Tibial artery (tissue), 4 donors: ENCODE data around the gene LRBA.
A peak's percentile ranks its signal among the peaks of the same experiment; 100 is the strongest.

ENCODE experiments used
- DNase-seq, 2 donors: peaks; one replicate each; pipeline ENCODE4 v3.0.0-alpha.2; 2019
- H3K27ac ChIP-seq, 2 donors: fragments of 200-600 bp; sonication (generic) in 1 of 2; 1 replicate in 1 of 2; 2 replicates in 1 of 2; pipeline ENCODE4 v1.5.1; 2018 to 2019; ENCODE audit warnings: mild to moderate bottlenecking in 1 of 2
- H3K27me3 ChIP-seq, 2 donors: fragments of 200-600 bp; sonication (generic) in 1 of 2; one replicate each; pipeline versions ENCODE4 v1.5.1 to v1.6.0; 2016 to 2019
- H3K36me3 ChIP-seq, 3 donors: fragments of 200-600 bp; sonication (generic) in 2 of 3; one replicate each; pipeline ENCODE4 v1.5.1; 2016 to 2019; ENCODE audit warnings: mild to moderate bottlenecking in 2 of 3
- H3K4me1 ChIP-seq, 4 donors: fragments of 200-600 bp; sonication (generic) in 2 of 4; 1 replicate in 3 of 4; 2 replicates in 1 of 4; pipeline ENCODE4 v1.5.1; 2016 to 2019
- H3K4me3 ChIP-seq, 2 donors: fragments of 200-600 bp; sonication (generic) in 1 of 2; 1 replicate in 1 of 2; 2 replicates in 1 of 2; pipeline ENCODE4 v1.5.1; 2018 to 2019; ENCODE audit warnings: mild to moderate bottlenecking in 2 of 2
- H3K9me3 ChIP-seq, 3 donors: fragments of 200-600 bp; sonication (generic) in 1 of 3; one replicate each; pipeline ENCODE4 v1.5.1; 2016 to 2019
- CTCF ChIP-seq, 2 experiments: fragments of 200-600 bp in 1 of 2; fragments of 450-650 bp in 1 of 2; IDR thresholded peaks; one replicate each; pipeline ENCODE4 v1.5.1; 2017 to 2019; ENCODE audit warnings: antibody characterized with exemption in 2 of 2, mild to moderate bottlenecking in 1 of 2, moderate library complexity in 1 of 2
- intact Hi-C: fragments of 100-400 bp; cut with DNase I; formaldehyde crosslinking; loops from one replicate; pipeline ENCODE4 v1.15.0; 2023; ENCODE audit warnings: low total_unique reads

LRBA gene

GRCh38 chr4:150231107-150231770, 783.8 kb downstream of the LRBA start:
- intact Hi-C loops: loop anchor here (10.0 kb wide), 1 partner anchor 156 kb away; the partner anchor contains the start of gene DCLK2
- Histone ChIP-seq H3K27me3 (no peaks in the 10 kb centered on the region), H3K4me3 (no peak overlapping the region), H3K27ac (peak overlapping the region; percentile 36 to 49), H3K4me1 (peaks cover 3 to 44% (median 13%) of the 10 kb centered on the region in 4 donors), H3K36me3 (no peaks in the 10 kb centered on the region), H3K9me3 (no peaks in the 10 kb centered on the region)
- DNase-seq: no peak
- no peak for TF ChIP-seq CTCF (IDR thresholded peaks at IDR 0.05)

- no peak for TF ChIP-seq CTCF (IDR thresholded peaks at IDR 0.05)
- Histone ChIP-seq H3K4me3 (no peak overlapping the region), H3K36me3 (no peaks in the 10 kb centered on the region), H3K9me3 (no peaks in the 10 kb centered on the region), H3K4me1 (peaks cover 3 to 37% (median 8%) of the 10 kb centered on the region in 4 donors), H3K27ac (no peak overlapping the region), H3K27me3 (no peaks in the 10 kb centered on the region)
- intact Hi-C loops: loop anchor here (10.0 kb wide), 1 partner anchor 156 kb away; the partner anchor contains the start of gene DCLK2
- no peak for DNase-seq
Observed at GRCh38 chr4:150230561-150230960, 784.5 kb downstream of the LRBA start.

- H3K9me3 ChIP-seq: no peaks in the 10 kb centered on the region
- intact Hi-C loops: no loop called here
- DNase-seq: no peak
Observed at GRCh38 chr4:150229520-150229919, 785.6 kb downstream of the LRBA start.

GRCh38 chr4:150224896-150225591, 790.0 kb downstream of the LRBA start:
- H3K36me3 ChIP-seq: peaks cover 0 to 7% (median 0%) of the 10 kb centered on the region in 3 donors
- no peak for DNase-seq
- intact Hi-C loops: no loop called here

More at GRCh38 chr4:150229520-150229919, 785.6 kb downstream of the LRBA start:
- no peaks in the 10 kb centered on the region for H3K27me3 ChIP-seq
- H3K27ac ChIP-seq: no peak overlapping the region
- peaks cover 3 to 36% (median 7%) of the 10 kb centered on the region in 4 donors for H3K4me1 ChIP-seq
- no peak overlapping the region for H3K4me3 ChIP-seq
- H3K36me3 ChIP-seq: peaks cover 0 to 7% (median 0%) of the 10 kb centered on the region in 3 donors
- TF ChIP-seq CTCF (IDR thresholded peaks at IDR 0.05): no peak

GRCh38 chr4:150219841-150220240, 795.2 kb downstream of the LRBA start:
- H3K4me1 ChIP-seq: peaks cover 0 to 7% (median 0%) of the 10 kb centered on the region in 4 donors
- peaks cover 0 to under 1% (median 0%) of the 10 kb centered on the region in 3 donors for H3K36me3 ChIP-seq
- no peak for TF ChIP-seq CTCF (IDR thresholded peaks at IDR 0.05)
- intact Hi-C loops: loop anchor here (10.0 kb wide), 1 partner anchor 215 kb away; no protein-coding TSS in a partner anchor
- no peak for DNase-seq
- no peaks in the 10 kb centered on the region for H3K9me3 ChIP-seq
- no peaks in the 10 kb centered on the region for H3K27me3 ChIP-seq
- H3K27ac ChIP-seq: no peak overlapping the region
- H3K4me3 ChIP-seq: no peak overlapping the region

More at GRCh38 chr4:150224896-150225591, 790.0 kb downstream of the LRBA start:
- Histone ChIP-seq H3K4me1 (peaks cover 0 to 13% (median 0%) of the 10 kb centered on the region in 4 donors), H3K27me3 (no peaks in the 10 kb centered on the region), H3K27ac (no peak overlapping the region), H3K9me3 (no peaks in the 10 kb centered on the region), H3K4me3 (no peak overlapping the region)
- TF ChIP-seq CTCF (IDR thresholded peaks at IDR 0.05): no peak
